ENCODE data around the gene MORC2.

Gene MORC2

GRCh38 chr22:30902496-30903357, 65.8 kb downstream of the MORC2 start:
- DNase-seq (ENCODE audit: low read depth) = no peak
- TF ChIP-seq, protein P1, sequence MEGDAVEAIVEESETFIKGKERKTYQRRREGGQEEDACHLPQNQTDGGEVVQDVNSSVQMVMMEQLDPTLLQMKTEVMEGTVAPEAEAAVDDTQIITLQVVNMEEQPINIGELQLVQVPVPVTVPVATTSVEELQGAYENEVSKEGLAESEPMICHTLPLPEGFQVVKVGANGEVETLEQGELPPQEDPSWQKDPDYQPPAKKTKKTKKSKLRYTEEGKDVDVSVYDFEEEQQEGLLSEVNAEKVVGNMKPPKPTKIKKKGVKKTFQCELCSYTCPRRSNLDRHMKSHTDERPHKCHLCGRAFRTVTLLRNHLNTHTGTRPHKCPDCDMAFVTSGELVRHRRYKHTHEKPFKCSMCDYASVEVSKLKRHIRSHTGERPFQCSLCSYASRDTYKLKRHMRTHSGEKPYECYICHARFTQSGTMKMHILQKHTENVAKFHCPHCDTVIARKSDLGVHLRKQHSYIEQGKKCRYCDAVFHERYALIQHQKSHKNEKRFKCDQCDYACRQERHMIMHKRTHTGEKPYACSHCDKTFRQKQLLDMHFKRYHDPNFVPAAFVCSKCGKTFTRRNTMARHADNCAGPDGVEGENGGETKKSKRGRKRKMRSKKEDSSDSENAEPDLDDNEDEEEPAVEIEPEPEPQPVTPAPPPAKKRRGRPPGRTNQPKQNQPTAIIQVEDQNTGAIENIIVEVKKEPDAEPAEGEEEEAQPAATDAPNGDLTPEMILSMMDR (IDR thresholded peaks at IDR 0.05; ENCODE audit: control insufficient read depth, extremely low read depth, insufficient read depth) = no peak
- H3K4me3 ChIP-seq (ENCODE audit: low read depth, low read length) = no peak overlapping the region

DNA sequence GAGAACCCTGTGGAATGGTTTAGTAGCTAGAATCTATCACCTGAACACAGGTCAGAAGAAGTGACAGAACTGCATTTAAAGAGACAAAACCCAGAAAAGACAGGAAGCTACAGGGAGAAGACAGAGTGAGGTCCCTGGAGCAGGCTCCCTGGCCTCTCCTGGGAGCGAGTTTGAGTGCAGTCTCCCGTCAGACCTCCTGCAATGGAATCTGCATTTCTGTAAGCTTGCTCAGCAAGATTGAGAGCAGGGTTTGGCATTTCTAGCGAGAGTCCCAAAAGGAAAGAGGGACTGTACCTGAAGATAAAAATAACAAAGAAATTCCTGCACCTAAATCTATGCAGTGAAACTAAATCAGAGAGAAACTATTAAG, 74.2 kb downstream of the MORC2 start:
- no peak overlapping the region for H3K4me3 ChIP-seq (ENCODE audit: low read depth, low read length)
- DNase-seq (ENCODE audit: low read depth) = no peak
- TF ChIP-seq, protein P1 (IDR thresholded peaks at IDR 0.05; ENCODE audit: control insufficient read depth, extremely low read depth, insufficient read depth) = no peak

GRCh38 chr22:30893434-30894370, 74.9 kb downstream of the MORC2 start:
- no peak overlapping the region for H3K4me3 ChIP-seq (ENCODE audit: low read depth, low read length)
- TF ChIP-seq, protein P1 (IDR thresholded peaks at IDR 0.05; ENCODE audit: control insufficient read depth, extremely low read depth, insufficient read depth) = no peak
- no peak for DNase-seq (ENCODE audit: low read depth)

DNA sequence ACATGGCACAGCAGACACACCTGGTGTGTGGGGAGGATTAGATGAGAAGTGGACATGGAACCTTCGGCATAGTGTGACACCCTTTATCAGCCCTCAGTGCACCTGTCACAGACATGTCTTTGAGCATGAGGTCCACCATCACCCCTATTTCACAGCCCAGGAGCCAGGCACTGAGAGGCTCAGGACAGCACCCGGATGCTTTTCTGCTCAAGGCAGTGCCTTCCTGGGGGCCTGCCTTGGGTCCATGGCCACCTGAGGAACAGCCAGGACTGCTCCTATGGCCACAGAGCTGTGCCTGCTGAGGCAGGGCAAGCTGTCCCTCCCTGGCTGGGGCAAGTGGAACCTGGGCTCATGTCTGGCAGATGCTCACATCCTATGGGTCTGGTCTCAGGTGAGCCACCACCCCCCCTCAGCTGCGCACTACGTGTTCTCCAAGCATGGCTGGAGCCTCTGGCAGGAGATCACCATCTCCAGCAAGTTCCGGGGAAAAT, 75.8 kb downstream of the MORC2 start:
- TF ChIP-seq, protein P1 (IDR thresholded peaks at IDR 0.05; ENCODE audit: control insufficient read depth, extremely low read depth, insufficient read depth) = no peak
- no peak overlapping the region for H3K4me3 ChIP-seq (ENCODE audit: low read depth, low read length)
- no peak for DNase-seq (ENCODE audit: low read depth)

DNA sequence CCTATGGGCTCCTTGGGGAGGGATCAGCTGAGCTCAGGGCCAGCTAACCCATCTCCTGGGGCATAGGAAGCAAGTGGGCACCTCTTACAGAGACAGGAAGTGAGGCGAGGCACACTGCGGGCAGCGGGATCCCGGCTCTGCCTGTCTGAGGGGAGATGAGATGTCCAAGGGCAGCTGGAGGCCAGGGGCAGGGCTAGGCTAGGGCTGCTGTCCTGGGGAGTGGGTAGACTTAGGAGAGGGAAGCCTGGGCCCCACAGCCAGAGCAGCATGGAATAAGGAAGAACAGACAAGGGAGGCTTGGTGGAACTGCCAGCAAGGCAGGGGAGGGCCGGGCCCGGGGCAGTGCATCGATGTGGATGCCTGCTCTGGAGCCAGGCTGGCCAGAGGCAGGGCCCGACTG, 76.3 kb downstream of the MORC2 start:
- no peak for DNase-seq (ENCODE audit: low read depth)
- H3K4me3 ChIP-seq (ENCODE audit: low read depth, low read length) = no peak overlapping the region
- TF ChIP-seq, protein P1 (IDR thresholded peaks at IDR 0.05; ENCODE audit: control insufficient read depth, extremely low read depth, insufficient read depth) = no peak

GRCh38 chr22:30891781-30892180, 76.8 kb downstream of the MORC2 start:
- no peak for DNase-seq (ENCODE audit: low read depth)
- TF ChIP-seq, protein P1 (IDR thresholded peaks at IDR 0.05; ENCODE audit: control insufficient read depth, extremely low read depth, insufficient read depth) = no peak
- H3K4me3 ChIP-seq (ENCODE audit: low read depth, low read length) = no peak overlapping the region
